ENCODE results near the gene ADD3.

The ADD3 gene

DNA sequence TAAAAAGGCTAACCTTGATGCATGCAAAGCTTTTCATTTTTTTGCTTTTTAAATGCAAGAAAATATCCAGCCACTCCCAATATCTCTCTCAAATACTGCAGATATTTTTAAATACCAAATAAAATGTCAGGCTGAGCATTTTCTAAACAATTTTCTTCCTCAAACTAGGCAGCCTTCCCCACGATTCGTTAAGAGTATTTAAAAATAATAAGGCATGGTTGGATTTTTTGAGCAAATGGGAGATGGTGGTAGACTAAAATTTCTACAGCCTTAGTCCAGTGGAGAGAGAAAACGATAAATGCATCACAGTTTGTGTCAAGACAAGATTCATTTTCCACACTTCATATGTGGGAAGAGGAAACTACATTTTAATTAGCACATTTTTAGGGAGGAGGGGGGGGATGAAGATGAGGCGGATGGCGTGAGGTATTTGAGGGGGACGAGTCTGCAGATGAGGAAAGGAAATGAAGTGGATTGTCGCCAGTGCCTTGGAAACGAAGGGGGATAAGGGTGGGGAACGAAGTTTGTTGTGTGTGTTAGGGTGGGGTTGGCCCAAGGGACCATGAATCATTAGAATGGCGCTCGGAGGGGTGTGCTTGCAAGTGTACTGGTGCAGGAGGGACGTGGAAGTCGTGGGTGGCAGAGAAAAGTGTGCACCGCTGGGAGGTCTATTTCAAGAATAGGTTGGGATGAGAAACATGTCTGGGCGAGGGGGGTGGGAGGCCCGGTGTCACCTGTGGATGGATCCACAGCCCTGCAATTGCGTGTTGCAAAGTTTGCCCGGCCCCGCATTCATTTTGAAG lies 1.2 kb upstream of the ADD3 start:
- no peak for DNase-seq

DNA sequence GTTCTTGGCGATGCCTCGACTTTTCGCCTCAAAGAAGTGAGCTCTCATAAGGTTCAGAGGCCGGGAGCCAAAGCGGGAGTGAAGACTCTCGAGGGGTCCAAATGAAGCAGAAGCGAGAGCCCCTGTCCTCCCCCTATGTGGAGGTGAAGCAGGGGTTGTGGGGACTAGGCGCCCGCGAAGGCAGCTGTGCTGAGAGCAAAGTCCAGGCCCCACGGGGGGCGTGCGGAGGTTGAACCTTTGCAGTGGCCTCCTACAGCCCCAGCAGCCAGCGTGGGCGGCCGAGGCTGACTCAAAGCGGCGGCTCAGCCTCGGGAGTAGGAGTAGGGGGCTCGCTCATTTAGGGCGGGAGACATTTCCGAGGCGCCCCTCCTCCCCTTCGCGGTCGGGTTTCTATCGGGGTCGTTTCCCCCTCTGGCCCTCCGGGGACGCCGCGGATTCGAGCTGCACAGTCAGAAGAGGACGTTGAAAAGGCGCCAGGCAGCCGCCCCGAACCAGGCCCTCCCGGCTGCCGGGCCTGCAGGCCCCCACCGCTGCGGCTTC lies 553 bp upstream of the ADD3 start:
- DNase-seq, result no peak

DNA sequence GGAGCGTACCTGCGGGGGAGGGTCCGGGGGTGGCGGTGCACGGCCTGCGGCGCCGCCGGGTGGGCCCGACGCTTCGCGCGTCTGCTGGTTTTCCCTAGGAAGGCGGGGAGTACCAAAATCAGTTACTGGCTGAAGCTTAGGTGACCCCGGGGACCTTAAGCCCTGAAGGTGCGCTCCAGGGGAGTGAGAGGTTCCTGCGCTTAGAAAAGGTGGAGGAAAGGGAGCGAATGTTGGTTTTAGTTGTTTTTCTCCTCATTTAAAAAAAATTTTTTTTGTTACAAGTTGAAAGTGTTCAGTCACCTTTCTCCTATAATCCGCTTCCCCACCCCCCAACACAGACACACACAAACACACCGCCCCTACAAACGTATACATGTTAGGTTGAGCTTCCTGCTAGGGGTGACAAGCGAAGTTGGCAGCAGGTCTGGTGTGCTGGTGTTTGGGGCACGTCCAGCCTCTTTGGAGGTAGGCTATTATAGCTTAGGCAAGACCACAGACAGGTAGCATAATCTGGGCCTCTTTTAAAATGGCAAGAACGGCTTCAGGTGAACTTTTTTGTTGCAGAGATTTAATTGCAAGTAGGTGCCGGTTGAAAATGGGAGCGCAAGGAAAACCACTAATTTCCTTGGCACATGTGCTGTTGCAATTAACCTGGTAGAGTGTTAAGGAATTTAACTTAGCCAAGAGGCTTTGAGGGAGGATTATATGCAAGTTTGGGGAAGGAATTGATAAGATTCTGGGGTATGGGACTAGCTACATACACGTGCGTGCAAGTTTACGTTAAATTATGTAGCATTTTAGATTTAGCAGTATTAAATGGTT lies 945 bp downstream of the ADD3 start:
- DNase-seq, result peak; percentile 81

DNA sequence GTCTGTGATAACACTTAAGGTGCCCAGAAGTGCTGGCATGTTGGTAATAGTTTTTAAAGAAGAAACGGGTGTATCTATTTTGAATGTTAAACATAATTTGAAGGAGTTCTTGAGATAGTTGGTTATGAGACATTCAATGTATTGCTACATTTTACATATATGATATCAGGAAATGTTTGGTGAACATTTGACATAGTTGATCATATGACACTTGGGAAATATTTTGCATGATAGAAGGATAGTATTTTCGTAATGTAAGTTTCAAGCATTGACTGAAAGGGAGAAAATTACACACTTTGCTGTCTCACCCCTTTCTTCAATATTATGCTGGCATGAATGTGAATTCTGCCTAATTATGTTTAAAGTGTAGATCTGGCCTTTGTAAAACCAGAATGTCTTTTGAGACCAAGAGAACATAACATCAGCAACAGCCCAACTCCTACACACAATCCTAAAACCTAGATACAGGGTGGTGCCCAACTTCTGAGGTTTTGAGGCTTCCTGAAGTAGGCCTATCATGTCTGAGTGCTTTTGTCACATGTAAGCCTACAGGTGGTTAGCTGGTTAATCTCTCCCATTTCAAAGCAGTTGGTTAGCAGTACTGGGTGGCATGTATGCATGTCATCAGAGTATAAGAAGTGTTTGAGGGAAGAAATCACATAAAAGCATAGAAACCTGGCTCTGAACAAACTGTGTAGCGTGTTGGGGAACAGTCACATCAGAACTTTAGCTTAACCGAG lies 2.1 kb downstream of the ADD3 start:
- DNase-seq, result peak; percentile 60

DNA sequence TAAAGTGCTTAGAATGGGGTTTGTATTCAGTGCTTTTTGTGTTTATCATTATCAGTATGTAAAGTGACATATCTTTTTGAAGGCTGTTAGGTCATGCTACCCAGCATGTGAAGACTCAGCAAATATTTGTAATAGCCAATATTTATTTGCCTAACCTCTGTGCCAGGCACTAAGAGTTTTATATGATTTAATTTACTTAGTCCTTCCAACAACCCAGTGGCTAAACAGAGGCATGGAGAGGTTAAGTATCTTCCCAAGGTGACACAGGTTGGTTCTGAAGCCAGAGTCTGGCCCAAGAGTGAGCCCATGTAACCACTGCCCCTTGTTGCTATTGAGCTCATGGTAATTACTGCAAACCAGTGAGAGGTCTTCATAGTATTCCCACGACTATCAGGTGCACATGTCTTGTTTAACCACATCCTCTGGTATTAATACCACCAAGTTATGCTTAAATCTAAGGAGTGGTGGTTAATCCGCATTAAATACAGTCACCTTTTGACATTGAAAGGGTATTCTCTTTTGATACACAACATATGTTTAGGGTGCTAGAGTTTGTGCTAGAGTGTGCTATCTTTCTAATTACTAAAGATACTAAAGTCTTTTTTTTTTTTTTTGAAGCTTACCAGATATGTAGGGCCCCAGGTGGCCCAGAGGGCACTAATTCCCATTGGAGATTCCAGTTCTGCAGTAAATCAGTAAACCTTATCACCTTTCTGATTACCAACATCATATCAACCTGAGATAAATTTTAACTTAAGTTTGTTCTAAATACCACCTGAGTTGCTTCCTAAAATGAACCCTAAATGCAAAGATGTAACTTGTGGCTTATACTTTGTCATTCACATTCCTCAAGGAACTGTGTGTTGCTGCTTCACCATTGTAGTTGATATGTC lies 2.9 kb downstream of the ADD3 start:
- no peak for DNase-seq

DNA sequence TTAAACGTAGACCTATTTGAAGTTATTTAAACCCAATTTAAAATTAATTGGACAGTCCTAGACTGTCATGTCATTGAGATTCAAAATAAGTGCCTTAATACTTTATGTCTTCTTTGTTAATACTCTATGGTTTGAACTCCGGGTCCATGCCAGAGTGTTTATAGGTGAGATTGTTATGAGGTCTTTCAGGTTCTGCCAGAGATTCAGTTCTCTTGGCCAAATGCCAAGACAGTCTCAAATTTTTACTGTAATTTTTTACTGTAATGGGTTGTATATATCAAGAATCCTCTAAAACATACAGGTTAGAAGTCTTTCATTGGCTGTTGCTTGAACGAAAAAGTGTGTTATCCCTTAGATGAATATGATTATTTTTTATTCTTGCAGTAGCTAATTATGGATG lies 3.9 kb downstream of the ADD3 start:
- DNase-seq, result no peak

DNA sequence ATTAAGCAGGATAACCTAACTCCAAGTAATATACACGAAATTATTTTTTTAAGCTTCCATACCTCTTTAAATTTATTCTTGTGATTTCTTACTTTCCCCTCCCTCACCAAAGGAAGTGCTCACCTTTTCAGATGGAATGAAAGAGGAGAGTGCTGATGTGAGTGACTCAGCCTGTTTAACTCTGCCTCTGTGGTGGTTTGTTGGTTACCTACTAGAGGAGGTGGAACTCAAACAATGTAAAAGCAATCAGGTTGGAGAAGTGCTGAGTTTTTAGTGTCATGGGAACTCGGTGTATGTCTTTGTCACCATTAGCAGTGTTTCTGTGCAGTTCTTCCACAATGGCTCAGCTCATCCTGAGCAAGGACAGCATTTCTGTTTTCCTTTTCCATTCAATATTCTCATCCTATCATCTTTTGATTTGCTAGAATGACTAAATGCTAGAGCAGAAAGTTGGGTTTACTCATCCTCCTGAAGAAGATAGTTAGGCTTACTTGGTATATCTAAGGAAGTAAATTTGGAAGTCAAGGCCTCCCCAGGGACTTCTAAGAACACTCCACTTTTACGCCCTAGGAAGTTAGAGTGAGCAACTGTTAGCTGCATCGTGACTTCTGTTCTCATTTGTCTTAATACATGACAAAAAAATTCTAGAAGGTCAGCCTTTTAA lies 6.0 kb downstream of the ADD3 start:
- DNase-seq, result no peak

DNA sequence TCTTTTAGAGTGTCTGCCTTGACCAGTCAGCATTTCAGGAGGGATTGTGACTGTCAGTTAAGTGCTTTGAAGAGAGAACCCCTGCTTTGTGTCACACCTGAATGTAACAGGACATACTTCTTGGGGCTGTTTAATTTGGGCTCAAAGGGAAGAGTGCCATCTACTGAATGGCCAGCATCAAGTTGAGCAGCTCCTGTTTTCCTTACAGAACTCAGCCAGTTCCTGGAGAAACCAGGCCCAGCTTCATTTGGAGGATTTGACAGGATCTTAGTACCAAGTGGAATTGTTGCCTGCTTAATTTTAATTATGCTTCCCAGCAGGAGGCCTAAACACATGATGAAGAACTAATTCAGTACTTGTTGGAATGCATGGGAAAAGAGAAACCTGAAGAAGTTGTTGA lies 8.3 kb downstream of the ADD3 start:
- no peak for DNase-seq

DNA sequence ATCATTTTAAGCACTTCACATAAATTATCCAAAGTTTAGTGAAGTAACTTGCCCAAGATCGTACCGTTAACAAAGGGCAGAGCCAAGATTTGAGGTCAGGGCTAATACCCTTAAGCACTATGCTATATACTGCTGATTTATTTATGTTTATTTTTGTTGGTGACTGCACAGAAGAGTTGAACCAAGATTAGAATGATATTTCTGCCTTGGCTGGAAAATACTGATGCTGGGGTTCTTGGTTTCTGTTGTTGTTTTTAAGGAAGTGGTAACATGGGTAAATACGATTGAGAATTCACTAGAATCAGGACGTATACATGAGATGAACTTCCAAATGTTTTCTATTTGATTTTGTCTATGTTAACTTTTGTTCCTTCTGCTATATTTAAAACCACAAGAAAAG lies 9.3 kb downstream of the ADD3 start:
- DNase-seq, result no peak

DNA sequence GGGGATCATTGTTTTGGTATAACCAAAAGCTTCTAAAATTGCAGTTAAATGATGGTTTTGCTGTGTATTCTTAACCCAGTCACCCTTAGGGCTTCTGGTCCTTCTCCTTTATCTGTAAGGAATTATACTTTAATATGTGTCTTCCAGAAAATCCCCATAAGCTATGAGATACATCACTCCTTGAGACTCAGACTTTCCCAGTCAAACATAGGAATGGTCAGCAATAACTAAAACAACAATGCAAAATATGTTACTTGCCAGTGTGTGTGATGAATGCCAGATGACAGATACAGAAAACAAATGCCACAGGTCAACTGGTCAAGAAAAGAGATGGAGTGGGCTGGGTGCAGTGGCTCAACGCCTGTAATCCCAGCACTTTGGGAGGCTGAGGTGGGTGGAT lies 10.1 kb downstream of the ADD3 start:
- no peak for DNase-seq

DNA sequence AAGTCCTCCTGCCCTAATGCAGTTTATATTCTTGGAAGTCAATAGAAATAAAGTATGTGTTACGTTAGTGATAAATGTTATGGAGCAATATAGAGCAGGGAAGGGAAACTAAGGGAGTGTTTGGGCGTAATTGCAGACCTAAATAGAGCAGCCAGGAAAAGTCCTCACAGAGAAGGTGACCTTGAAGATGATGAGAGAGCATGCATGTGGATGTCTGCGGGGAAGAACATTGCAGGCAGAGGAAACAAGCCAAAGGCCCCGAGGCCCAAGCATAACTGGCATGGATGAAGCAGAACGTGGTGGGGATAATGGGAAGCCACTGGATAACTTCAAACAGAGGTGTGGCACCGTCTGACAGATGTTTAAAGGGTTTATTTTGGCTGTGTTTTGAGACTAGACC lies 12.5 kb downstream of the ADD3 start:
- DNase-seq, result no peak

DNA sequence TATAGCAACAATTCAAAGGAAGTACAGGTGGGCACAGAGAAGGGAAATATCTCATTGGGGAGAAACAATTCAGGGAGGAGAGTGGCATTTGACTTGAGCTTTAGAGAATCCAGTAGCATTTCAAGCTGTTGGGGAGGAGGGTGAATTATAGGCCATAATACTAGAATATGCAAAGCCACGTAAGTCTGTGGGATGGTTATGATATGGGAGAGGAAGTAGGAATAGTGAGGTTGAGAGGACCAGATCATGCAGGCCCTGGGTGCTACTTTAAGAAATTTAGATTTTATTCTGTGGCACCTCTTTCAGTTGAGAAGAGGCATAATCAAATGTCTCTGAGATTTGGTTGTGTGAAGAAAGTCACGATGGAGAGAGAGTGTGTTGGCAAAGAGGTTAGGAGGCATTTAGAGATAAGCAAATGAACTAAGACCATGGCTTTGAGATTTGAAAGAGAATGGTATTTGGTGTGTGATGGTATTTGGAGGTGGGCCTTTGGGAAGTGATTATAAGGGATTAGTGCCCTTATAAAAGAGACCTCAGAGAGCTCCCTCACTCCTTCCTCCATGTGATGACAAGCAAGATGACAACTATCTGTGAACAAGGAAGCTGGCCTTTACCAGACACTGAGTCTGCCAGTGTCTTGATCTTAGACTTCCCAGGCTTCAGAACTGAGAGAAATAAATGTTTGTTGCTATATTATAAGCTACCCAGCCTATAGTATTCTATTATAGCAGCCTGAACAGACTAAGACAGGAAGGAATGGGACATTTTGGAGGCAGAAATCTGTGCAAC lies 15.1 kb downstream of the ADD3 start:
- no peak for DNase-seq

DNA sequence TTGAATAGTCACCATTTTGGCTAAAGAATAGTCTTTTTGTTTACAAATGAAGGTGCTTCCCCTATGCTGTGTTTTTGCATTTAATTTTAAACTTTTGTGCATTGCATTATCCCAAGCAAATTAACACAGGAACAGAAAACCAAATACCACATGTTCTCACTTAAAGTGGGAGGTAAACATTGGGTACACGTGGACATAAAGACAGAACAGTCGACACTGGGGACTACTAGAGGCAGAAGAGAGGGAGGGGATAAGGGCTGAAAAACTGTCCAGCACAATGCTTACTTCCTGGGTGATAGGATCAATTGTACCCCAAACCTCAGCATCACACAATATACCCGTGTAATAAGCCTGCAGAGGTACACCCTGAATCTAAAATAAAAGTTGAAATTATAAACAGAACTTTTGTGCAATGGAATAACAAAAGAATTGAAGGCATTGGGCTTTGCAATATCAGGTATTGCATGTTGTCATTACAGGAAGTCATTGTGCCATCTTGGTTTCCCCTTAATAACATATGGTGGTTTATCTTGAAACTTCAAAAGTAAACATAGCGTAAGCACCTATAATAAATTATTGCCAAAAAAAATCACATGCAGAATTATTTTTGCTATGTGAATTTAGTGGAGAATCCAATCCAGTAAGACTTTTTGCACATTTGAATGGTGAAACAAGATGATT lies 16.1 kb downstream of the ADD3 start:
- no peak for DNase-seq

DNA sequence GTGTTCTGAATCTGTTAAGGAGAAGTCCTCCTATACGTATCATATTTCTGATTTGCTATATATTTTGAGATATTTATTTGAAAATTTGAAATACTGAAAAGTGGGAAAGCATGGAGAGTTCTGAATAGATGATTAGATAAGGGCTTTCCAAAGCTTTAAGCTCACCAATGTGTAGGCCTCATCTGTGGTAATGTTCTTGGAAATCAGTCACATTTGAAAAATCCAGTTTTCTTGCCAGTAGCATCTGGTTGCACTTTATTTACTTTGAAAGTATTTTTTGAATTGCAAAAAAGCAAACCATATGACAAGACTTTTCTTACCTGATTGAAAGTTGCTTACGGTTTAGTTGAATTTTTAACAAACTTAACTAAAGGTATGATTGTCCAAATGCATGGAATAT lies 21.7 kb downstream of the ADD3 start:
- DNase-seq, result no peak

DNA sequence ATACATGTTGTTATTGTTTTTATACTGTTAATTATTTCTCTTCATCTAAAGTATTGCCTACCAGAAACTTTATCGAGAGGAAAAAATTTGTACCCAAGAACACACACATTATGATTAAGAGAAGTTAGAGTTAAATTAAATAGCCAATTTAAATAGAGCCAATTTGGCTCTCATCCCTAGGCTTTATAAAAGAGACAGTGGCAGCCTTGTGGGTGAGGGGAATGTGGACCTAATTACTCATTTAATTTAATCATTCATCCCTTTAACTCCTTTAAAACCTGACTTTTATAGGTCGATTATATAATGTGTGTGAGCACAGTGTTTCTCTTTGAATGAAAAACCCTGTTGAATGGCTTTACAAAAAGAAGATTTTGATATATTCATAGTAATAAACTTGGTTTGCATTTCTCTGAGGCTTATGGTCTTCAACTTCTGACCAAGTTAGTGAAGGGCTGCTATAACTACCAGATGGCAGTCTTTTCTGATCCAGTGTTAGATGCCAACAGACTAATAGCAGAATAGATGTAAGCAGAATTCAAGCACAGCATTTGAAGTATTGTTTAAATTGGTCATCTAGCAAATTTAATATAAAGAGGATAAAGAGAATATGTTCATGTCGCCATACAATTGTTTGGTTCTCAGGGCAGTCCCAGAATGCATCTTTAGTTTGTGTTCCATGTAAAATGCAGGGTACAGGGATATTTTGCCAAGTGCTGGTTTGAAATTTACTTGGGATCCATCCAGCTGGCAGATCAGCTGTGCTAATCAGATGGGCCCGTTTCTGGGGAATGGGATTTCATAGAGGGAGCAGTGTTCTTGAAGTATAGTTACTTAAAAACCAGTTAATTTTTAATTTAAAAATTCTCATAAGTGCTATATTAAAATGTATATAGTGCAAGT lies 25.3 kb downstream of the ADD3 start:
- no peak for DNase-seq

DNA sequence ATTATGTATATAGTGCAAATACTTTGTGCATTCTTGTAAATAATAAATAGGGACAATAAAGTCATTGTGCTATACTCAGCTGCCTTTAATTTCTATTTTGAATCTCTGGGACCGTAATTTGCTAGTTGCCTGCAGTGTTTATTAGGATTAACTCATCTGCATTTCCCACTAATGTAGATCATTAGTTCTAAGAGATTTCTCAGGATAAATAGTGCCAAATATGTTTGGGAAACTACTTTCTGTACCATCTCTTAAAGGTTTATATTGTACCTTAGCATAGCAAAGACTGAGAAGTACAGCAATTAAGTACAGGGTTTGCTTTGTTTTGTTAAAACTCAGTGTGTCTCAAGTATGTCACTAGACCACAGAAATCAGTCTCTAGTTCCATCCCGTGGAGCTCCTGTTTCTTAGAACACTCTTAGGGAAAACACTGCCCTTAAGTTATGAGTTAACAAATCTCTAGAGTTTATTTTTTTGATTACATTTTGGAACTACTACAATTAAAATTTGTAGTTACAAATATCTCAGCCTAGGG lies 26.0 kb downstream of the ADD3 start:
- DNase-seq, result no peak

DNA sequence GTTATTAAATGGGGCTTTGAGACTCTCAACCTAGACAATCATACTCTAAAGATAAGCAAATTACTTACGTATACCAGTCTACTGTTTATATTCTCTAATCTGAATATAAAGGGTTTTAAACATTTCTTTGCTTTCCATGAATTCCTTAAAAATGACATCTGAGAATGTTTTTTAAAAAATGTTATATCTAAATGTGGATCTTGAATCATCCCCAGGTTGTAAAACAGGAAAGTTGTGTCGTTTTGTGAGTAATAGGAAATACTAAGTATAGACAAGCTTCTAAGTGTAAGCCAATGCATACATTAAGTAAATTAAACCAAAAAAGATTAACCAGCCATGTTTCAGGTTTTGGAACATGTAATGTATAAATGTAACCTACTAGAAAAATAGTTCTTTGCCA lies 26.8 kb downstream of the ADD3 start:
- no peak for DNase-seq

DNA sequence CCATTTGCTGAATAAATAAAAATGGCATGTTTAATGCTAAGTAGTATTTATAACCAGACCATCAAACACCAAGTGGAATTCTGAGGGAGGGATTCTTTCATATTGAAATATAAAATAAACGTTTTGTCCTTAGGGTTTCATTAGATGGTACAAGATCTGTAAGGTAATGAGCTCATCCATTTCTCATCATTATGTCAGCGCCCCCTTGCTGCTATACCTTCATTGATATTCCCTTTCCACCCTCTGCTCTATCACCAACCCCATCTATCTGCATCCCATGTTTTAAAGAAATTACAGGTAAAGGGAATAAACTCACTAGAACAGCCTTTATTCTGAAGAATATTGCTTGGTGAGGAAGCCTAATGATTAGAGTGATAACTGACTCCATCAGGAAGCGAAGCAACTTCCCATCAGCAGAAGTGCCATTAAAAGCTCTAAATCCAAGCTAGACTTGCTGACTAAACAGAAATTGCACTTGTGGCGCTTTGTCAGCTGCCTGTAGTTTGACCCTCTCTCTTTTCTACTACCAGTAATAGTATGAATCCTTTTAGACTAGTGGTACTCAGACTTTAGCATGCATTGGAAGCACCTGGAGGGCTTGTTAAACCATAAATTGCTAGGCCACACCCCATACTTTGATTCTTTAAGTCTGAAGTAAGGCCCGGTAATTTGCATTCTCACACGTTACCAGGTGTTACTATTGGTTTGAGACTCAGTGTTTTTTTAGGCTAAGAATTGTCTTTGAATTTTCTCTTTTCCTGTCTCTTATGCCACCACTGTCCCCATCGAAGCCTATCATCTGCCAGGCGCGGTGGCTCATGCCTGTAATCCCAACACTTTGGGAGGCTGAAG lies 27.5 kb downstream of the ADD3 start:
- DNase-seq, result no peak

Data from activated CD8-positive, alpha-beta memory T cell treated with anti-CD3 and anti-CD28 coated beads for 24 hours (primary cell).